HepG2 (cell line): ENCODE results near the gene GSTCD. TPM values are rescaled to one million over a fixed set of nuclear protein-coding genes. Genes with fewer than 3 reads are reported as not detected.

ENCODE experiments used
- GATA4 ChIP-seq: sonication (generic); IDR thresholded peaks from 2 replicates; pipeline ENCODE4 v1.6.1; 2016; ENCODE audit warnings: antibody characterized with exemption, low read depth, borderline replicate concordance
- HHEX ChIP-seq: IDR thresholded peaks from 2 replicates; pipeline ENCODE4 v1.6.1; 2016; ENCODE audit warnings: control low read depth
- JDP2 ChIP-seq: sonication (generic); formaldehyde crosslinking; IDR thresholded peaks from 2 replicates; pipeline ENCODE4 v1.8.1; 2022; ENCODE audit warnings: missing genetic modification reagents, borderline replicate concordance
- MTF2 ChIP-seq: sonication (generic); formaldehyde crosslinking; IDR thresholded peaks from 2 replicates; pipeline ENCODE4 v1.5.0; 2020; ENCODE audit warnings: missing genetic modification reagents, borderline replicate concordance
- SRSF9 ChIP-seq: fragments of 200-400 bp; formaldehyde crosslinking; IDR thresholded peaks from 2 replicates; pipeline ENCODE4 v1.6.1; 2018; ENCODE audit warnings: borderline replicate concordance, mild to moderate bottlenecking, low read depth, low read length; ENCODE audit not compliant: insufficient read depth, poor library complexity, severe bottlenecking
- ZNF142 ChIP-seq: sonication (generic); formaldehyde crosslinking; IDR thresholded peaks from 2 replicates; pipeline ENCODE4 v1.4.0; 2020; ENCODE audit warnings: missing genetic modification reagents
- ZNF234 ChIP-seq: sonication (generic); formaldehyde crosslinking; conservative IDR thresholded peaks from 2 replicates; pipeline ENCODE4 v1.5.1; 2020; ENCODE audit warnings: mild to moderate bottlenecking, missing genetic modification reagents
- ZNF414 ChIP-seq: sonication (generic); formaldehyde crosslinking; IDR thresholded peaks from 2 replicates; pipeline ENCODE4 v1.5.0; 2020; ENCODE audit warnings: missing genetic modification reagents
- ZNF644 ChIP-seq: IDR thresholded peaks from 2 replicates; pipeline ENCODE4 v1.6.1; 2016; ENCODE audit warnings: low read depth
- polyA plus RNA-seq, 8 experiments: library from polyadenylated mRNA; depleted of rRNA in 3 of 8; stranded (reverse) in 7 of 8; unstranded in 1 of 8; fragments of >200 nt; fragmentation: Illumina TruSeq in 4 of 8; extraction: Trizol in 4 of 8; gene quantifications; 2 replicates each; pipeline versions ENCODE4 v1.2.1 to v1.2.3, GENCODE V29; 2011 to 2016; ENCODE audit warnings: low read depth in 4 of 8, missing spikeins in 1 of 8, mixed read lengths in 1 of 8; ENCODE audit not compliant: insufficient read depth in 1 of 8
- total RNA-seq, 5 experiments: library from RNA; depleted of rRNA; stranded (reverse); fragments of >200 nt; fragmentation: Illumina TruSeq; extraction: Trizol; gene quantifications; 2 replicates each; pipeline ENCODE4 v1.2.3, GENCODE V29; 2016; ENCODE audit warnings: low read depth in 1 of 5

The GSTCD gene
- total and polyA plus RNA-seq, 2 of the 13 experiments (the other 11 are each of a cell fraction or from before 2014, with no cell fraction given): 7.9 to 30.8 TPM

GRCh38 chr4:105843941-105844340, 135.4 kb downstream of the GSTCD start (continued):
- no peak for TF ChIP-seq ZNF142 (CRISPR knock-in tag)
- no peak for TF ChIP-seq MTF2 (CRISPR knock-in tag)
- no peak for TF ChIP-seq ZNF644 (CRISPR knock-in tag)
- TF ChIP-seq ZNF234 (CRISPR knock-in tag): no peak
- TF ChIP-seq GATA4: no peak
- no peak for TF ChIP-seq SRSF9
- no peak for TF ChIP-seq ZNF414
- TF ChIP-seq HHEX (CRISPR knock-in tag): no peak
- TF ChIP-seq JDP2: no peak
